Measurements from ENCODE around the gene EFCAB11.

The EFCAB11 gene

DNA sequence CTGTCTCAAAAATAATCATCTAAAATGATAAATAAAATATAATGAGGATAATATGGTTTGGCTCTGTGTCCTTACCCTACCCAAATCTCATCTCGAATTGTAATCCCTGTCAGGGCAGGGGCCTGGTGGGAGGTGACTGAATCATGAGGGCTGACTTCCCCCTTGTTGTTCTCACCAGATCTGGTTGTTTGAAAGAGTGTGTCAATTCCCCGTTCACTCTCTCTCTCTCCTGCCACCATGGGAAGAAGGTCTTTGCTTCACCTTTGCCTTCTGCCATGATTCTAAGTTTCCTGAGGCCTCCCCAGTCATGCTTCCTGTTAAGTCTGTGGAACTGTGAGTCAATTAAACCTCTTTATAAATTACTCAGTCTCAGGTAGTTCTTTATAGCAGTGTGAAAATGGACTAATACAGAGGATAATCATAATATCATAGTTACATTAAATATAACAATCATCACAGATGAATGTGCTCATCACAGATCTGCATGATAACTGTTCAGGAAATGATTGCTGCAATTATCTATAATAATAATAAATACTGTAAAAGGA lies 12.6 kb downstream of the EFCAB11 start:
- peaks cover 5% of the 10 kb centered on the region for H3K4me1 Mint-ChIP-seq
- no peak overlapping the region for H3K4me3 Mint-ChIP-seq
- peaks cover 23% of the 10 kb centered on the region for H3K36me3 Mint-ChIP-seq (ENCODE audit: low read depth)
- H3K9me3 Mint-ChIP-seq: no peaks in the 10 kb centered on the region
- no peak overlapping the region for H3K27ac Mint-ChIP-seq
- TF ChIP-seq, protein P1, sequence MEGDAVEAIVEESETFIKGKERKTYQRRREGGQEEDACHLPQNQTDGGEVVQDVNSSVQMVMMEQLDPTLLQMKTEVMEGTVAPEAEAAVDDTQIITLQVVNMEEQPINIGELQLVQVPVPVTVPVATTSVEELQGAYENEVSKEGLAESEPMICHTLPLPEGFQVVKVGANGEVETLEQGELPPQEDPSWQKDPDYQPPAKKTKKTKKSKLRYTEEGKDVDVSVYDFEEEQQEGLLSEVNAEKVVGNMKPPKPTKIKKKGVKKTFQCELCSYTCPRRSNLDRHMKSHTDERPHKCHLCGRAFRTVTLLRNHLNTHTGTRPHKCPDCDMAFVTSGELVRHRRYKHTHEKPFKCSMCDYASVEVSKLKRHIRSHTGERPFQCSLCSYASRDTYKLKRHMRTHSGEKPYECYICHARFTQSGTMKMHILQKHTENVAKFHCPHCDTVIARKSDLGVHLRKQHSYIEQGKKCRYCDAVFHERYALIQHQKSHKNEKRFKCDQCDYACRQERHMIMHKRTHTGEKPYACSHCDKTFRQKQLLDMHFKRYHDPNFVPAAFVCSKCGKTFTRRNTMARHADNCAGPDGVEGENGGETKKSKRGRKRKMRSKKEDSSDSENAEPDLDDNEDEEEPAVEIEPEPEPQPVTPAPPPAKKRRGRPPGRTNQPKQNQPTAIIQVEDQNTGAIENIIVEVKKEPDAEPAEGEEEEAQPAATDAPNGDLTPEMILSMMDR (IDR thresholded peaks at IDR 0.05): no peak
- no peak for DNase-seq
- no peaks in the 10 kb centered on the region for H3K27me3 Mint-ChIP-seq (ENCODE audit: low read depth, poor library complexity)

DNA sequence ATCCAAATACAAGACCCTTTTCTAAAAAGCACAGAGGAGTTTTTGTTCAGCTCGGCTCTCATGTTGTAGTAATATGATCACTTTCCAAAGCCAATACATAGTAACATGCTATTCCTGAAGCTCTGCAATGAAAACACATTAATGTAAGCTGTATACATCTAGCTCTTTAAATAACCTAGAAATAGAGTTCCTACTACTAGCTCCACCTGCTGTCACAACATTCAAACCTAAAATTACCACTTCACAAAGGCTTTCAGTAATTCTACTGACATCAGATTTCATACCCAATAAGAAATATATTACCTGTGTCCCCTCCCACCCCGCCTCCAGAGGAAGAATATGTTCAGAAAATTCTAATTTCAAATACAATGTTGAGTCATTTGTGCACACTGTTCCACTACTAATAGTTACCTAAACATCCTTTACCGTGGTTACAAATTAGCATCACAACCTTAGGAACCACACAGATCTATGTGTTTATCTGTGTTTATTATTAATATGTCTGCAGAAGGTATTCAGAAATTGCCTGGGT lies 17.8 kb downstream of the EFCAB11 start:
- H3K27ac Mint-ChIP-seq: no peak overlapping the region
- no peak for DNase-seq
- H3K4me1 Mint-ChIP-seq: no peaks in the 10 kb centered on the region
- H3K4me3 Mint-ChIP-seq: no peak overlapping the region
- no peaks in the 10 kb centered on the region for H3K9me3 Mint-ChIP-seq
- no peaks in the 10 kb centered on the region for H3K36me3 Mint-ChIP-seq (ENCODE audit: low read depth)
- TF ChIP-seq, protein P1 (IDR thresholded peaks at IDR 0.05): no peak
- no peaks in the 10 kb centered on the region for H3K27me3 Mint-ChIP-seq (ENCODE audit: low read depth, poor library complexity)

DNA sequence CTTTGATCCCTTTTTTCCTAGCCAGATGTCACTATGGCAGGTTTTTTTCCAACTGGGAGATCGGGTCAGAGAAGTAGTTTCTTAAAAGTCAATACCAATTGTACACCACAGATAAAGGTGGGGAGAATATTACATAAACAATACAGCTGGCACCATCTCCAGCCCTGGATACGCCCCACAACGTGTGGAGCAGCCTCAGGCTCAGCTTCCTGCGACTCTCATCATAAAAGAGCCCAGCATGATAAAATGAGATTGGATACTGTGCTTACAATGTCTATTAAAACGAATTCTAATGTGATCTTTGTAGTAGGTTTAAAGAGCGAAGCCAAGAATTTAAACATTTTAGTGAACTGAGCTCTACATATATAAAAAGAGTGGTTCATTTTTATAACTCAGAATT lies 21.5 kb downstream of the EFCAB11 start:
- Mint-ChIP-seq H3K4me3 (no peak overlapping the region), H3K36me3 (ENCODE audit: low read depth) (peaks cover 8% of the 10 kb centered on the region), H3K4me1 (no peaks in the 10 kb centered on the region), H3K27ac (no peak overlapping the region), H3K9me3 (no peaks in the 10 kb centered on the region), H3K27me3 (ENCODE audit: low read depth, poor library complexity) (no peaks in the 10 kb centered on the region)
- TF ChIP-seq, protein P1 (IDR thresholded peaks at IDR 0.05): no peak
- no peak for DNase-seq

DNA sequence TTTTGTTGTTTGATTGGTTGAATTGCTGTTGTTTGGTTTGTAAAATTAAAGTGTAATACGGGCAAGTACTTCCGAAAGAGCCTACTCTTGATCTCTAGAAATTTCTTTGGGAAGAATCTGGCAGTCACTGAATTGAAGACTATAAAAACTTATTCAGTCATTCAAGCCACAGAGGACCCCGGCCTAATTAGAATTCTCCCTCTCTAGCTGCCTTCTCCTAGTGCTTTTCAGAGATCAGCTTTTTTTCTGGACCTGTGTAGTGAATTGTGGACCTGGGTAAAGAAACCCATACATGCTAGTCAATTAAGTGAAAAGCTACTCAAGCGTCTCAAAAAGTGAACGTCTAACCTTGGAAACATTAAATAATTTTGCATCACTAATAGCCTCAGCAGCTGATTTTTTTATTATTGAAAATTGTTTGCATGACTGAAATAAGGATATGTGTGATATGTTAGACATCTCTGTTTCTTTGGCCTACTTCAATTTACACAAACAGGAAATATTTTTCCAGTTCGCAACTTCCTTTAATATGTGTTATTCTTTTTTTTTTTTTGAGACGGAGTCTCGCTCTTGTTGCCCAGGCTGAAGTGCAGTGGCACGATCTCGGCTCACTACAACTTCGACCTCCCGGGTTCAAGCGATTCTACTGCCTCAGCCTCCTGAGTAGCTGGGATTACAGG lies 27.2 kb downstream of the EFCAB11 start:
- Mint-ChIP-seq H3K27ac (no peak overlapping the region), H3K4me1 (no peaks in the 10 kb centered on the region), H3K27me3 (ENCODE audit: low read depth, poor library complexity) (no peaks in the 10 kb centered on the region), H3K9me3 (no peaks in the 10 kb centered on the region), H3K4me3 (no peak overlapping the region), H3K36me3 (ENCODE audit: low read depth) (peaks cover 19% of the 10 kb centered on the region)
- DNase-seq: no peak
- TF ChIP-seq, protein P1 (IDR thresholded peaks at IDR 0.05): no peak

DNA sequence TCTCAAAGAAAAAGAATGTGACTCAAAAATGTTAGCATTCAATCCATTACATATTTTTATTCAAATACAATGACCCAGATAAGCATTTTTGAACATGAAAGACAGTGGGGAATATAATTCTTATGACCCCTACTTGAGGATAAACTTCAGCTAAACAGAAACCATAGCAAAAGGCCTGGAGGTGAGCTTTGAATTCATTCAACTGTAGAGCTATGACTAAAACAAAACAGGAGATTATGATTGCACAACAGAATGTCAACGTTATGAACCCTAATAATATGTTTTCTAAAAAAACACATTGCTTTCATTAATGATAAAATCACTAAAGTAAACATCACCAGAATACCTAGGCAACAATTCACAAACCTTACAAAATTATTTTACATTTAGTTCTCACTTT lies 27.8 kb downstream of the EFCAB11 start:
- Mint-ChIP-seq H3K27me3 (ENCODE audit: low read depth, poor library complexity) (no peaks in the 10 kb centered on the region), H3K9me3 (no peaks in the 10 kb centered on the region), H3K4me3 (no peak overlapping the region), H3K36me3 (ENCODE audit: low read depth) (peaks cover 19% of the 10 kb centered on the region), H3K4me1 (no peaks in the 10 kb centered on the region), H3K27ac (no peak overlapping the region)
- DNase-seq: no peak
- TF ChIP-seq, protein P1 (IDR thresholded peaks at IDR 0.05): no peak

DNA sequence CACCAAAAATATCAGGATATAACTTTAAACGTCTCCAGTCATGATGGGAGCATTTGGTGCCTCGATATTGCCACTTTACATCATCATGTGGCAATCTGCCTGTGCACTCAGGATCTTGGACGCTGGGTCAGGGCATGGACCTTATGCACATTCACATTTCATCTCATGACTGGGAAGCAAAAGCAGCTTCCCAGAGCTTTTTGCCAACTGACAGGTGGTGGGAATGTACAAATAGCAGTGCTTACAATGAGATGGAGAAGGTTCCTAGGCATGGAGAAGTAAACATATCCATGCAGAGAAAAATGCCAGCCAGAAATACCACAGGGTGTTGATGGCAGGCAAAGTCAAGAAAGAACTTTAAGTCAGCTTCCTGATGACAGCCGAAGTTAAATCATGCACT lies 30.3 kb downstream of the EFCAB11 start:
- peaks cover 11% of the 10 kb centered on the region for H3K36me3 Mint-ChIP-seq (ENCODE audit: low read depth)
- H3K9me3 Mint-ChIP-seq: no peaks in the 10 kb centered on the region
- H3K27ac Mint-ChIP-seq: no peak overlapping the region
- no peaks in the 10 kb centered on the region for H3K27me3 Mint-ChIP-seq (ENCODE audit: low read depth, poor library complexity)
- TF ChIP-seq, protein P1 (IDR thresholded peaks at IDR 0.05): no peak
- H3K4me3 Mint-ChIP-seq: no peak overlapping the region
- no peaks in the 10 kb centered on the region for H3K4me1 Mint-ChIP-seq
- no peak for DNase-seq
